GM10266 (cell line): ENCODE measurements around the gene CATSPER3.

Experiments
- DNase-seq: peaks from one replicate; pipeline ENCODE4 v3.0.0; 2012; ENCODE audit errors: extremely low spot score
- CTCF ChIP-seq: IDR thresholded peaks from 2 replicates; pipeline ENCODE4 v1.5.1; 2012; ENCODE audit warnings: mild to moderate bottlenecking, low read depth; ENCODE audit not compliant: control insufficient read depth, insufficient read depth; ENCODE audit errors: missing control alignments

Gene CATSPER3

GRCh38 chr5:135009736-135010501 is 42.2 kb downstream of the CATSPER3 start:
- no peak for TF ChIP-seq CTCF
- DNase-seq = no peak

- no peak for DNase-seq
- no peak for TF ChIP-seq CTCF
These were observed 43.0 kb downstream of the CATSPER3 start for GRCh38 chr5:135010502-135011354.

GRCh38 chr5:135011355-135012032 is 43.8 kb downstream of the CATSPER3 start:
- DNase-seq = no peak
- TF ChIP-seq CTCF = no peak

GRCh38 chr5:135012033-135012588 is 44.4 kb downstream of the CATSPER3 start:
- no peak for DNase-seq
- TF ChIP-seq CTCF = no peak

GRCh38 chr5:135012951-135013391 is 45.3 kb downstream of the CATSPER3 start:
- TF ChIP-seq CTCF = no peak
- DNase-seq = no peak

- DNase-seq = no peak
These were observed 45.7 kb downstream of the CATSPER3 start for GRCh38 chr5:135013445-135013844.

More at GRCh38 chr5:135013445-135013844, 45.7 kb downstream of the CATSPER3 start:
- TF ChIP-seq CTCF = no peak
